Loucy (cell line): ENCODE data around the gene LIM2.

ENCODE experiments used
- CTCF ChIP-seq: fragments of 200-600 bp; sonication (generic); conservative IDR thresholded peaks from 2 replicates; pipeline ENCODE4 v1.5.1; 2014; ENCODE audit warnings: mild to moderate bottlenecking, antibody characterized with exemption, low read length
- EZH2phosphoT487 ChIP-seq: fragments of 200-600 bp; IDR thresholded peaks from 2 replicates; pipeline ENCODE4 v1.6.1; 2018; ENCODE audit warnings: antibody characterized with exemption, mild to moderate bottlenecking, moderate library complexity, borderline replicate concordance

- TF ChIP-seq CTCF (no peak), EZH2phosphoT487 (no peak)
These were observed 4.9 kb upstream of the LIM2 start for GRCh38 chr19:51392701-51393100.
